Retina (tissue), 1 donor: ENCODE data around the gene STK11IP.

ENCODE experiments used
- DNase-seq: peaks from one replicate; pipeline ENCODE4 v3.0.0-alpha.2; 2016

Gene STK11IP

GRCh38 chr2:219618733-219619122 is 21.1 kb downstream of the STK11IP start:
- no peak for DNase-seq

- DNase-seq: no peak
Observed at GRCh38 chr2:219619235-219619634, 21.6 kb downstream of the STK11IP start.

- no peak for DNase-seq
Observed at GRCh38 chr2:219620546-219620945, 22.9 kb downstream of the STK11IP start.

- no peak for DNase-seq
Observed at GRCh38 chr2:219621935-219622334, 24.3 kb downstream of the STK11IP start.

GRCh38 chr2:219622472-219622871 is 24.8 kb downstream of the STK11IP start:
- no peak for DNase-seq

- no peak for DNase-seq
Observed at GRCh38 chr2:219624565-219624964, 26.9 kb downstream of the STK11IP start.

GRCh38 chr2:219625179-219625578 is 27.5 kb downstream of the STK11IP start:
- no peak for DNase-seq

GRCh38 chr2:219626540-219626939 is 28.9 kb downstream of the STK11IP start:
- peak; percentile 46 for DNase-seq

- no peak for DNase-seq
Observed at GRCh38 chr2:219627103-219628100, 29.7 kb downstream of the STK11IP start, which contains the start of gene SLC4A3. Gene SLC4A3, plus strand, starts transcription at chr2:219627630. Its CDS starts 363 bp downstream, at chr2:219627993.

GRCh38 chr2:219628235-219628985 is 30.8 kb downstream of the STK11IP start:
- DNase-seq: no peak

GRCh38 chr2:219628986-219629901 is 31.6 kb downstream of the STK11IP start:
- no peak for DNase-seq

GRCh38 chr2:219629976-219630695 is 32.5 kb downstream of the STK11IP start:
- DNase-seq: no peak

GRCh38 chr2:219630770-219631405 is 33.2 kb downstream of the STK11IP start:
- DNase-seq: no peak

GRCh38 chr2:219631406-219631891 is 33.8 kb downstream of the STK11IP start:
- no peak for DNase-seq

GRCh38 chr2:219631904-219632759 is 34.5 kb downstream of the STK11IP start:
- DNase-seq: no peak

- DNase-seq: no peak
Observed at GRCh38 chr2:219632760-219633105, 35.1 kb downstream of the STK11IP start.

- no peak for DNase-seq
Observed at GRCh38 chr2:219633276-219634065, 35.8 kb downstream of the STK11IP start.

- DNase-seq: no peak
Observed at GRCh38 chr2:219634171-219634940, 36.7 kb downstream of the STK11IP start.
